ENCODE results near the gene TMPRSS6.

TMPRSS6 gene

DNA sequence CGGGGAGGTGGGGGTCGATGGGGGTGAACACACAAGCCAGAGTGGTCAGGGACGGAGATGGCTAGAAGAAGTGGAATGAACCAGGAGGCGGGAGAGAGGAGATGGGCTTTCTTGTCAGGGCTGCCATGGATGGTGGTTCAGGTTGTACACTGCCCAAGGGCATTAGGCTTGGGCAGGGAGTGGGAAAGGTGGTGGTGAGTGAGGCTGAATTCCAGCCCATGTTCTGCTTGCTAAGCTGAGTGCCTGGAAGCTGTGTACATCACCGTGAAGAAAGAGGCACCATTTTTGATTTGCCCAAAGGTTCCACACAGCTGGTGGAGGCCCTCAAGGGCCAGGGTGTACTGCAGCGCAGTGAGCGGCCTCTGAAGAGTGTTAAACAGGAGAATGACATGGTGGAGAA, 23.3 kb upstream of the TMPRSS6 start:
- Mint-ChIP-seq H3K4me3 (no peak overlapping the region), H3K27ac (no peak overlapping the region), H3K4me1 (peaks cover 2 to 3% of the 10 kb centered on the region in 2 donors), H3K27me3 (peaks cover 8 to 19% of the 10 kb centered on the region in 2 donors), H3K36me3 (peaks cover 4 to 14% of the 10 kb centered on the region in 2 donors), H3K9me3 (no peaks in the 10 kb centered on the region)
- ATAC-seq (replicated peaks), result no peak
- no peak for DNase-seq

DNA sequence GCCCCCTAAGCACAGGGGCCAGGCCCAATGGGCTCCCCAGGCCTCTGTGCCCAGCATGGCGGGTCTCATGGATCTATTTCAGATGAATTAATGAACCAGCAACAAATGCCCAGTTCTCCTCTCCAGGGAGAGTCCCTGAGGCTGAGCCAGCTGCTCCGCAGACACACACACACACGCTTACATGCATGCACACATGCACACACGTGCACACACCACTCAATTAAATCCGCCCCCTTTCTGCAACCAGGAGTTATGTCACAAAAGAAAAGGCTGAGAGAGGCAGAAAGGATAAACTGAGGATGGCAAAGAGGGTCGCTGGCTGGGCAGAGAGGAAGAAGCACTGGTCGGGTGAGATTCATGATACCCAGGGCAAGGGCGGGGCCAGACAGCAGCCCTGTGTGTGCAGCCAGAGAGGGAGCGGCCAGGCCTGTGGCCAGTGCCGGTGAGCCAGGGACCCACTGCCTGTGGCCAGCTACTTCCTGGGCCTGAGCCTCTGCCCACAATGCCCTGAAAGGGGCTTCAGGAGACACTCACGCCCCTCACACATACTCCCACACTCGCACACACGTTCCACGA, 20.4 kb upstream of the TMPRSS6 start:
- DNase-seq (no peak), ATAC-seq (replicated peaks) (no peak)
- Mint-ChIP-seq H3K4me1 (peaks cover 2 to 5% of the 10 kb centered on the region in 2 donors), H3K9me3 (no peaks in the 10 kb centered on the region), H3K4me3 (no peak overlapping the region), H3K27me3 (peaks cover 8 to 14% of the 10 kb centered on the region in 2 donors), H3K36me3 (peaks cover 6 to 7% of the 10 kb centered on the region in 2 donors), H3K27ac (peak overlapping the region; percentile 57)

DNA sequence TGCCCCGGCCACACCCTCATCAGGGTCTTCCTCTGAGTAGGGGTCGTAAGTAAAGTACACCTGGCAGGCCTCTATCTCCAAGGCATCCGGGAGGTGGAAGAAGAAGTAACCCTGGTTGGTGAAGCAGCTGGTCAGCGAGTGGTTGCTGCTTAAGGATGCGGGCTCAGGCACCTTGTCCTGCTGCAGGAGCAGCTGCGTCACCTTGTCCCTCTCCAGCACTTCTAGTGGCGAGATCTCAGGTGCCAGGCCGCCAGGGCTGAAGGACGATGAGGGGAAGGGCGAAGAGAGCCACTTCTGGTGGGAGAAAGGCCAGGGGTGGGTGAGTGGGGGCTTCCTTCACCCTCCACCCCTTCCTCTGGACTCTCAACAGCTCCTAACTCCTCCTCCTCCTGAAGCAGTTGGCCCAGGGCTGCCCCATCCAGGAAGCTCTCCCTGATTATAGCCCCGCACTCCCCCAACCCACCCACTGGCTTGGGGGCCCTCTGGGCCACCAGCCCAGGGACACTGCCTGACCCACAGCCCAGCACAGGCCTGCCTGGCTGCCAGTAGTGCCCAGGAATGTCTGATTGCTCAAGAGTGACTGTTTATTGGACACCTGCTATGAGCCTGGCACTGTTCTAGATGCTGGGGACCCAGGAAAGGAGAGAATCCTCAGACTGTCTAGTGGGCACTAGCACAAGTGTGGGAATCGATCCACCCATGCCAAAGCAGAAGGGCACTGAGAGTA, 19.2 kb upstream of the TMPRSS6 start:
- H3K36me3 Mint-ChIP-seq, result peaks cover 6 to 7% of the 10 kb centered on the region in 2 donors
- H3K27me3 Mint-ChIP-seq, result peaks cover 8 to 14% of the 10 kb centered on the region in 2 donors
- no peak for DNase-seq
- no peak overlapping the region for H3K27ac Mint-ChIP-seq
- peaks cover 5 to 15% of the 10 kb centered on the region in 2 donors for H3K4me1 Mint-ChIP-seq
- no peak overlapping the region for H3K4me3 Mint-ChIP-seq
- ATAC-seq (replicated peaks), result no peak
- no peaks in the 10 kb centered on the region for H3K9me3 Mint-ChIP-seq

DNA sequence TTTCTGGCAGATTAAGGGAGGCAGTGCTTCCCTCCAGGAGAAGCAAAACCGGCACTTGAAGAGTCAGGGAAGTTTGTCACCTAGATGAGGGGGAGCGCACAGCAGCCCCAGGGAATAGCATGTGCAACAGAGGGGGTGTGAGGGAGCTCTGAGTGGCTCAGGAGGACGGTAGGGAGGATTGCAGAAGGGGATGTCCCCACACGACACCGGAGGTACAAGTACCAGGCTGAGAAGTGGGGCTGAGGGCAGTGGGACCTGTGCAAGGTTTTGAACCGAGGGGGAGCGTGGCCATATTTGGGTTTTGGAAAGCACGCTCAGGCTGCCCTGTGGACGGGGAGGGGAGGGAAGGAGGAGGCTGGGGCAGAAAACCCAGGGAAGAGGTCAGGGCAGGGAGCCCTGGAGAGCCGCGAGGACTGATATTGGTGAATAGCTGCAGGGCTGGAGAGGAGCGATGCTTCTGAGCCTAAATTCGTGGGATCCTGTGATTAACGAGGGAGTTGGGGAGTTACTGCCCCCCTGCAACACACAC, 17.9 kb upstream of the TMPRSS6 start:
- Mint-ChIP-seq H3K36me3 (peaks cover under 1 to 3% of the 10 kb centered on the region in 2 donors), H3K4me1 (peaks cover 15 to 28% of the 10 kb centered on the region in 2 donors), H3K27me3 (peaks cover 8 to 14% of the 10 kb centered on the region in 2 donors), H3K4me3 (no peak overlapping the region), H3K9me3 (no peaks in the 10 kb centered on the region), H3K27ac (no peak overlapping the region)
- no peak for ATAC-seq (replicated peaks)
- DNase-seq, result no peak

GRCh38 chr22:37126882-37127281, 17.4 kb upstream of the TMPRSS6 start:
- no peak for DNase-seq
- peaks cover 8 to 14% of the 10 kb centered on the region in 2 donors for H3K27me3 Mint-ChIP-seq
- H3K27ac Mint-ChIP-seq, result no peak overlapping the region
- no peak for ATAC-seq (replicated peaks)
- H3K4me1 Mint-ChIP-seq, result peaks cover 20 to 33% of the 10 kb centered on the region in 2 donors
- no peak overlapping the region for H3K4me3 Mint-ChIP-seq
- peaks cover 0 to 3% of the 10 kb centered on the region in 2 donors for H3K36me3 Mint-ChIP-seq
- H3K9me3 Mint-ChIP-seq, result no peaks in the 10 kb centered on the region

- H3K4me1 Mint-ChIP-seq, result peaks cover 23 to 37% of the 10 kb centered on the region in 2 donors
- H3K9me3 Mint-ChIP-seq, result no peaks in the 10 kb centered on the region
- peaks cover 0 to 3% of the 10 kb centered on the region in 2 donors for H3K36me3 Mint-ChIP-seq
- DNase-seq, result no peak
- no peak overlapping the region for H3K4me3 Mint-ChIP-seq
- H3K27ac Mint-ChIP-seq, result peak overlapping the region; percentile 9
- no peak for ATAC-seq (replicated peaks)
- H3K27me3 Mint-ChIP-seq, result peaks cover 8 to 14% of the 10 kb centered on the region in 2 donors
Observed at GRCh38 chr22:37126383-37126782, 16.9 kb upstream of the TMPRSS6 start.

DNA sequence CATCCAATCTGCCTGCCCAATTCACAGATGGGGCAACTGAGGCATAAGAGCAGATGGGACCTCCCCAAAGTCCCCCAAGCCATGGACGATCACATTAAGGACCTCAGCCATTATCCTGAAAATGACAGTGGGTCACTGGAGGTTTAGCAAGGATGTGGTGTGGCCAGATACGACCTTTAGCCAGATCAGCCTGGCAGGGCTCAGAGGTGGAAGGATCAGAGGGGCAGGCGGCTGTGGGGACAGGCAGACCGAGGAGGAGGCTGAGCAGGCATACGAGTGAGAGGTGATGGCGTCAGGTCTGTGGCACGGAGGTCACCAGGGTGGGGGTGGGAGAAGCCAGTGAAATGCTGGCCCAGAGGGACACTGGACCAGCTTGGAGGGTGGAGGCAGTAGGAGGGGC, 14.1 kb upstream of the TMPRSS6 start:
- Mint-ChIP-seq H3K9me3 (no peaks in the 10 kb centered on the region), H3K4me1 (peaks cover 29 to 45% of the 10 kb centered on the region in 2 donors), H3K36me3 (peaks cover 0 to 3% of the 10 kb centered on the region in 2 donors), H3K4me3 (no peak overlapping the region), H3K27me3 (peaks cover 8 to 15% of the 10 kb centered on the region in 2 donors), H3K27ac (no peak overlapping the region)
- ATAC-seq (replicated peaks), result no peak
- DNase-seq, result no peak

DNA sequence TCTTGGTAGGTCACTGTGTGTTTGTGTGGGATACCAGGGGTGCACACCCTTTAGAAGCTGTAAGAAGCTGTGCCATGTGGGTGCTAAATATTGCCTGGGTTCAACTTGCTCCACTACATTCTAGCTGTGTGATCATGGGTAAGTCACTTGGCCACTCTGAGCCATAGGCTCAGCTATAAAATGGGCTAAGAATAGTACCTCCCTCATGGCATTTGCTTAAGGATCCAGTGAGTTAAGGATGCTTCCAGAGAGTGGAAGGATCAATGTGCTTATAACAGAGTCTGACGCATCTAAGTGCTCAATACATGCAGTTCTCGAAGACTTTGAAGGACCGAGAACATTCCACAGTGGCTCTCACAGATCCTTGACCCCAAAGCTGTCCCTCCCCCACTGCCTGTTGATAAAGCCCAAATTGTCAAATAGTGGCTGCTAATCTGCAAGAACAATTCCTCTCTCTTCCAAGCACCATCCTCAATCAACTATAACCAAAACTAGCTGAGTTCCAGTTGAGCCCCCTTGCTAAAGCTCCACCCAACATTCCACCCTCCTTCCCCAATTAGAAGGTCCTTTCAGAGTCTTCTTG, 13.2 kb upstream of the TMPRSS6 start:
- Mint-ChIP-seq H3K27me3 (peaks cover 6 to 8% of the 10 kb centered on the region in 2 donors), H3K9me3 (no peaks in the 10 kb centered on the region), H3K36me3 (peaks cover 0 to 3% of the 10 kb centered on the region in 2 donors), H3K4me1 (peaks cover 29 to 45% of the 10 kb centered on the region in 2 donors), H3K27ac (peak overlapping the region; percentile 97), H3K4me3 (peak overlapping the region; percentile 21 to 71)
- no peak for ATAC-seq (replicated peaks)
- no peak for DNase-seq

GRCh38 chr22:37121887-37122591, 12.5 kb upstream of the TMPRSS6 start:
- Mint-ChIP-seq H3K9me3 (no peaks in the 10 kb centered on the region), H3K36me3 (peaks cover 0 to 1% of the 10 kb centered on the region in 2 donors)
- peak; percentile 98 to 99 for ATAC-seq (replicated peaks)

GRCh38 chr22:37120569-37121340, 11.2 kb upstream of the TMPRSS6 start:
- Mint-ChIP-seq H3K4me1 (peaks cover 23 to 45% of the 10 kb centered on the region in 2 donors), H3K4me3 (no peak overlapping the region), H3K9me3 (no peaks in the 10 kb centered on the region), H3K27ac (peak overlapping the region; percentile 66), H3K27me3 (peaks cover 5% of the 10 kb centered on the region in 2 donors), H3K36me3 (peaks cover 0 to 1% of the 10 kb centered on the region in 2 donors)
- DNase-seq, result no peak
- no peak for ATAC-seq (replicated peaks)

More at GRCh38 chr22:37121887-37122591, 12.5 kb upstream of the TMPRSS6 start:
- Mint-ChIP-seq H3K27me3 (peaks cover 0 to 5% of the 10 kb centered on the region in 2 donors), H3K4me3 (peak overlapping the region; percentile 71 to 79), H3K27ac (peak overlapping the region; percentile 97), H3K4me1 (peaks cover 27 to 45% of the 10 kb centered on the region in 2 donors)
- DNase-seq, result peak; percentile 90

DNA sequence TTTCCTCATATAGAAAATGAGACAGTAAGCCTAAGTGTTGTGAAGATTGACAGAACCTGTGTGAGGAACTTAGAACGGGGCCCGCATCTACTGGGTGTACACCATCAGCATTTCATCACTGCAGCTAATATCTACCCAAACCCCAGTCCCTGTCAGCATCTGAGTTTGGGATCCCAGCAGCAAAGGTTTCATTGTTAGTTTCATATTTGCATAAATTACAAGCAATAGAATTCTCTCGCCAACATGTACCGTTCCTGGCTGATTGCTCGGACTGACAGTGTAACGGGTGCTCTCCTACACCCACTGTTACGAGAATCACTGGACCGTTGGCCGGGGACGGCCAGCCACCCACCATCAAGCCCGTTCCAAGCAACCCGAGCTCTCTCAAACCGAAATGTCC, 10.4 kb upstream of the TMPRSS6 start:
- Mint-ChIP-seq H3K4me3 (no peak overlapping the region), H3K4me1 (peaks cover 23 to 42% of the 10 kb centered on the region in 2 donors), H3K27ac (no peak overlapping the region), H3K9me3 (no peaks in the 10 kb centered on the region), H3K27me3 (peaks cover 5 to 7% of the 10 kb centered on the region in 2 donors), H3K36me3 (no peaks in the 10 kb centered on the region)
- no peak for DNase-seq
- ATAC-seq (replicated peaks), result no peak

- Mint-ChIP-seq H3K9me3 (no peaks in the 10 kb centered on the region), H3K4me1 (peaks cover 21 to 24% of the 10 kb centered on the region in 2 donors), H3K4me3 (no peak overlapping the region), H3K36me3 (no peaks in the 10 kb centered on the region), H3K27ac (no peak overlapping the region), H3K27me3 (peaks cover 5 to 7% of the 10 kb centered on the region in 2 donors)
- ATAC-seq (replicated peaks) (no peak), DNase-seq (no peak)
Observed at GRCh38 chr22:37118083-37118482, 8.6 kb upstream of the TMPRSS6 start.

- peaks cover 11 to 14% of the 10 kb centered on the region in 2 donors for H3K4me1 Mint-ChIP-seq
- H3K9me3 Mint-ChIP-seq, result no peaks in the 10 kb centered on the region
Observed at GRCh38 chr22:37117092-37117491, 7.6 kb upstream of the TMPRSS6 start.

More at GRCh38 chr22:37117092-37117491, 7.6 kb upstream of the TMPRSS6 start:
- DNase-seq, result no peak
- Mint-ChIP-seq H3K27me3 (peaks cover 5 to 7% of the 10 kb centered on the region in 2 donors), H3K36me3 (no peaks in the 10 kb centered on the region), H3K4me3 (no peak overlapping the region), H3K27ac (no peak overlapping the region)
- no peak for ATAC-seq (replicated peaks)
